Gastroesophageal sphincter (tissue), 4 donors: ENCODE results near the gene RSKR. TPM values are rescaled to one million over a fixed set of nuclear protein-coding genes. Genes with fewer than 3 reads are reported as not detected.
A peak's percentile ranks its signal among the peaks of the same experiment; 100 is the strongest.

Experiments
- ATAC-seq: fragments of 150-250 bp; one replicate; pipeline ENCODE4 v1.9.1; 2016; ENCODE audit warnings: mild to moderate bottlenecking, moderate library complexity
- H3K27ac ChIP-seq, 4 donors: fragments of 200-600 bp; sonication (generic) in 3 of 4; 1 replicate in 3 of 4; 2 replicates in 1 of 4; pipeline ENCODE4 v1.5.1; 2016 to 2019
- H3K27me3 ChIP-seq: fragments of 200-600 bp; sonication (generic); one replicate; pipeline ENCODE4 v1.5.1; 2019
- H3K36me3 ChIP-seq, 2 donors: fragments of 200-600 bp; sonication (generic); one replicate each; pipeline ENCODE4 v1.5.1; 2019; ENCODE audit warnings: control low read depth in 1 of 2
- H3K4me1 ChIP-seq, 3 donors: fragments of 200-600 bp; sonication (generic); 1 replicate in 2 of 3; 2 replicates in 1 of 3; pipeline ENCODE4 v1.5.1; 2016 to 2019; ENCODE audit warnings: control low read depth in 2 of 3
- H3K4me3 ChIP-seq, 2 donors: fragments of 200-600 bp; sonication (generic); one replicate each; pipeline ENCODE4 v1.5.1; 2019; ENCODE audit warnings: mild to moderate bottlenecking in 1 of 2, moderate library complexity in 1 of 2
- H3K9me3 ChIP-seq, 3 donors: fragments of 200-600 bp; sonication (generic); one replicate each; pipeline ENCODE4 v1.5.1; 2017 to 2019; ENCODE audit warnings: control low read depth in 2 of 3
- CTCF ChIP-seq, 4 experiments: fragments of 200-600 bp in 2 of 4; fragments of 450-650 bp in 2 of 4; sonication (generic) in 1 of 4; IDR thresholded peaks; one replicate each; pipeline ENCODE4 v1.5.1; 2017 to 2019; ENCODE audit warnings: antibody characterized with exemption in 4 of 4, mild to moderate bottlenecking in 2 of 4, moderate library complexity in 2 of 4
- EP300 ChIP-seq: sonication (generic); formaldehyde crosslinking; IDR thresholded peaks from one replicate; pipeline ENCODE4 v1.6.1; 2017; ENCODE audit warnings: antibody characterized with exemption, mild to moderate bottlenecking
- POLR2A ChIP-seq, 2 donors: fragments of 450-650 bp; IDR thresholded peaks; one replicate each; pipeline ENCODE4 v1.6.1; 2017; ENCODE audit warnings: antibody characterized with exemption in 2 of 2, mild to moderate bottlenecking in 2 of 2, moderate library complexity in 1 of 2
- POLR2AphosphoS5 ChIP-seq: sonication (generic); formaldehyde crosslinking; IDR thresholded peaks from one replicate; pipeline ENCODE4 v1.6.1; 2017; ENCODE audit warnings: antibody characterized with exemption
- WGBS, 2 donors: methylation state at CpG; one replicate each; pipeline ENCODE4 v1.1.5; 2018; ENCODE audit warnings: low coverage in 1 of 2; 5-methylcytosine and 5-hydroxymethylcytosine counted together
- total RNA-seq, 4 donors: library from RNA; depleted of rRNA; stranded (reverse); fragments of >200 nt; gene quantifications; one replicate each; pipeline ENCODE4 v1.1.0, GENCODE V29; 2016

RSKR gene
- total RNA-seq, 4 donors from 2014 or later: 0.59 to 8.1 (median 3.1) TPM

DNA sequence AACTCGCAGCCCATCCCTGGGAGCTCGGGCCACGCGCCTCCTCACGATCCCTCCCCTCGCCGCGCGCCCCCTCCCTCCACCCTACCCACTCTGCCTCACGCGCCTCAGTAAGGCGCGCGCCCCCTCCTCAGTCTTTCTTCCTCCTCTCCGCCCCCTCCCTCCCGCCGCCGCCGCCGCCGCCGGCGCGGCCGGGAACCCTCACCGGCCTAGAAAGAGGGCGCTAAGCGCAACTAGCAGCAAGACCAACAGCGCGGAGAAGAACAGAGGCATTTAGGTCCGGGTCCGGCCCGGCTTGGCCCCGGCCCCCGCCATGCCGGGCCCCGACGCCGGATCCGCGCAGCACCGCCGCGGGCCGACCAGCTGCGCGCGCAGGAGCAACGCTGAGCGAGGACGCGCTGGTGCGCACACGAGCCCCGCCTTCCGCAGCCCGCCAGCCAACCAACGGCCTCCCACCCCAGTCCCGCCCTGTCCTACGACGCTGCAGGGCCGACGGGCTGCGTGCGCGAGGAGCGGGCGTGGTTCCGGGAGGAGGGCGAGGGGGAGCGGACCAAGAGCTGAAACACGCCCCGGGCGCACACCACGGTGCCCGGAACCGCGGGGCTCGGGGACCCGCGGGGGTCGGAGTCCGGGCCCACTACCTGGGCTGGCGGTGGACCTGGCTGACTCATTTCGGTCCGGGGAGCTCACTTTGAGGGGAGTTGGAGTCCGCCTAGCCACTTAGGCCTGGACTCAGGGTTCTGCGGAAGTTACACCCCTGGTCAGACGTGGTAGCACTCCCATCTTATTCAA, 31.0 kb upstream of the RSKR start, which contains the start of gene BLTP2:
TSS of gene BLTP2 (minus strand) at position 372 of the 789 bp plus-strand sequence. CDS start at position 270, 102 bp downstream.
- H3K27ac ChIP-seq: peak within 1 kb of the TSS; percentile 87 to 98 (median 92)
- H3K36me3 ChIP-seq: peaks cover 0 to 55% of the 10 kb centered on the region in 2 donors
- no peaks in the 10 kb centered on the region for H3K9me3 ChIP-seq
- H3K4me3 ChIP-seq: peak within 1 kb of the TSS; percentile 78 to 82
- peak; percentile 99 for ATAC-seq
- H3K27me3 ChIP-seq: no peaks in the 10 kb centered on the region
- TF ChIP-seq POLR2AphosphoS5 (peak; percentile 80), CTCF (IDR thresholded peaks at IDR 0.05) (peak in 2 of 4 experiments; percentile 31 to 50), POLR2A (IDR thresholded peaks at IDR 0.05) (peak; percentile 75 to 78), EP300 (no peak)
- 2% methylated on average over 14 of the region's 89 CpGs; no CpG with 5 or more reads in 1 of the 2 donors for WGBS, 2 donors
- peaks cover 6 to 42% (median 8%) of the 10 kb centered on the region in 3 donors for H3K4me1 ChIP-seq

DNA sequence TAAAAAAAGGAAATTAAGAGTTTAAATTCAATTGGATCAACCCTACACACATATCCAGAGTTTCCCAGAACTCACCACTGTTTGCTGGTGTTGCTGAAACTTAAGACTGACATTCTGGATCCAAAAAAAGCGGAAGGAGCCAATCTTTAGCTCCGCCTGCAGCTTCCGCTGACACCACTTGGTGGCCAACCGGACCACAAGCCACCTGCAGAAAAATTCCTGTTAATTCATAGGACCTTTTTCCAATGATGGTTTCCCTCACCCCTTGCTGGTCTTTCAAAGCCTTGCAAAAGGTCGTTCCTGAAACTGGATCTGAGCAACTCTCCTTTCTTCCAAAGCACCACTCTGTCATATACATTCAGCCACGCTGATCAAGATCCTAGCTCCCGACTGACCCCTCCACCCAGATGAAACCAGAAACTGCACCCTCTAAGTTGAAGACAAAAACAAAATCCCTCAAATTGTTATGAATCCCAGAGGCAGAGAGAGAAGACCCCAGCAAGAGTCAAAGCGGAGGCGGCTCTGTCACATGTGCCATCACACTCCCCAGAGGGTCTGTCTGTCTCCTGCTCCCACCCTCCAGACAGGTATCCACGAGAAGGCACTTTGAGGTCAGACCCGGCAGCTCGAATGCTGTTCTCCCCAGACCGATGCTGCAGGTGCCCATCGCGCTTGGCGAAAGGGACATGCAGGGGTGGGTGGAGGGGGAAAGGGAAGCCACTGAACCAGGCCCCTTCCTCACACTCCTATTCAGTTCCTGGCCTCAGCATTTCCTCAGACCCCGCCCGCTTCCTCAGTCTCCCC, 30.2 kb upstream of the RSKR start:
- peaks cover 0 to 56% of the 10 kb centered on the region in 2 donors for H3K36me3 ChIP-seq
- peaks cover 6 to 42% (median 8%) of the 10 kb centered on the region in 3 donors for H3K4me1 ChIP-seq
- peak; percentile 20 to 54 (median 43) for TF ChIP-seq CTCF (IDR thresholded peaks at IDR 0.05)
- no peak for TF ChIP-seq POLR2A (IDR thresholded peaks at IDR 0.05)
- TF ChIP-seq POLR2AphosphoS5: peak; percentile 27
- no peak for TF ChIP-seq EP300
- H3K27me3 ChIP-seq: no peaks in the 10 kb centered on the region
- peak overlapping the region; percentile 78 to 82 for H3K4me3 ChIP-seq
- ATAC-seq: no peak
- H3K27ac ChIP-seq: peak overlapping the region; percentile 87 to 98 (median 92)
- 0 to 7% methylated on average over 3 to 12 of the region's 18 CpGs for WGBS, 2 donors
- no peaks in the 10 kb centered on the region for H3K9me3 ChIP-seq

DNA sequence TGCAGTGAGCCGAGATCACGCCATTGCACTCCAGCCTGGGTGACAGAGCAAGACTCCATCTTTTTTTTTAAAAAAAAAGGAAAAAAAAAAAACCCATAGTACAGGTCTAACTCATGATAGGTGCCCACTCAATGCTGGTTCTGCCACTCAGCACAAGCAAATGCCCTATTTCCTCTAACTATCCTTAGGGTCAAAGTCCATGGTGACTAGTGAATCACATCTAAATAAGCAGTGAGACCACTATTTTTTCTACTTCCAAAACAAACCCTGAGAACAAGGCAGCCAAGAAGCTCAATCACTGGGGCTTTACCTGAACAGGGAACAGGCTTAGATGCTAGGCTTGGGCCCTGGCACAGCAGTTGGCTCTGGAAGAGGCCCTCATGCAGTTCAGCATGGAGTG, 27.6 kb upstream of the RSKR start:
- no peaks in the 10 kb centered on the region for H3K9me3 ChIP-seq
- H3K27ac ChIP-seq: no peak overlapping the region
- no peaks in the 10 kb centered on the region for H3K27me3 ChIP-seq
- TF ChIP-seq EP300: no peak
- TF ChIP-seq POLR2A (IDR thresholded peaks at IDR 0.05): no peak
- no peak for TF ChIP-seq CTCF (IDR thresholded peaks at IDR 0.05)
- no peak for TF ChIP-seq POLR2AphosphoS5
- no peak for ATAC-seq
- H3K4me1 ChIP-seq: peaks cover 3 to 34% (median 7%) of the 10 kb centered on the region in 3 donors
- no peak overlapping the region for H3K4me3 ChIP-seq
- 82% methylated on average over 2 of the region's 2 CpGs; no CpG with 5 or more reads in 1 of the 2 donors for WGBS, 2 donors
- peaks cover 0 to 67% of the 10 kb centered on the region in 2 donors for H3K36me3 ChIP-seq

GRCh38 chr17:28635506-28635905, 21.5 kb upstream of the RSKR start:
- H3K4me1 ChIP-seq: no peaks in the 10 kb centered on the region
- peaks cover 0 to 100% of the 10 kb centered on the region in 2 donors for H3K36me3 ChIP-seq
- TF ChIP-seq POLR2AphosphoS5 (no peak), POLR2A (IDR thresholded peaks at IDR 0.05) (no peak)
- H3K27ac ChIP-seq: no peak overlapping the region
- no peak overlapping the region for H3K4me3 ChIP-seq
- no peaks in the 10 kb centered on the region for H3K27me3 ChIP-seq
- no peaks in the 10 kb centered on the region for H3K9me3 ChIP-seq
- no peak for ATAC-seq
- WGBS, 2 donors: no CpG with 5 or more reads among the region's 1 CpG

- TF ChIP-seq EP300: no peak
- Histone ChIP-seq H3K4me1 (no peaks in the 10 kb centered on the region), H3K27me3 (no peaks in the 10 kb centered on the region), H3K27ac (no peak overlapping the region), H3K4me3 (no peak overlapping the region), H3K36me3 (peaks cover 0 to 100% of the 10 kb centered on the region in 2 donors), H3K9me3 (no peaks in the 10 kb centered on the region)
- 79 to 90% methylated on average over 7 to 9 of the region's 14 CpGs for WGBS, 2 donors
- no peak for ATAC-seq
These were observed 20.4 kb upstream of the RSKR start for GRCh38 chr17:28634206-28634865.
